Right lobe of liver (tissue), 6 donors: ENCODE data around the gene TNFRSF1A. TPM values are rescaled to one million over a fixed set of nuclear protein-coding genes. Genes with fewer than 3 reads are reported as not detected.

Experiments used
- ATAC-seq, 4 donors: fragments of 200-7000 bp; cut with Tn5 transposase; one replicate each; pipeline ENCODE4 v1.9.1; 2020; ENCODE audit warnings: mild to moderate bottlenecking in 4 of 4, moderate library complexity in 4 of 4
- DNase-seq, 3 donors: peaks; one replicate each; pipeline ENCODE4 v3.0.0-alpha.2; 2020
- H3K27ac ChIP-seq, 3 donors: fragments of 200-600 bp; one replicate each; pipeline ENCODE4 v1.8.0; 2022
- H3K27me3 ChIP-seq, 2 donors: fragments of 200-600 bp; one replicate each; pipeline ENCODE4 v1.8.0; 2022
- H3K36me3 ChIP-seq, 4 donors: fragments of 200-600 bp; sonication (generic) in 1 of 4; one replicate each; pipeline versions ENCODE4 v1.5.1 to v1.8.0; 2017 to 2022; ENCODE audit warnings: control low read depth in 1 of 4
- H3K4me1 ChIP-seq, 4 donors: fragments of 200-600 bp; sonication (generic) in 1 of 4; one replicate each; pipeline versions ENCODE4 v1.5.1 to v1.8.0; 2017 to 2022; ENCODE audit warnings: control low read depth in 1 of 4
- H3K4me3 ChIP-seq, 3 donors: fragments of 200-600 bp; one replicate each; pipeline ENCODE4 v1.8.0; 2022
- H3K9me3 ChIP-seq, 4 donors: fragments of 200-600 bp; sonication (generic) in 1 of 4; one replicate each; pipeline versions ENCODE4 v1.5.1 to v1.8.0; 2017 to 2022; ENCODE audit warnings: control low read depth in 1 of 4
- CTCF ChIP-seq, 4 donors: fragments of 200-600 bp in 3 of 4; fragments of 450-650 bp in 1 of 4; IDR thresholded peaks; one replicate each; pipeline versions ENCODE4 v1.5.1 to v1.8.0; 2016 to 2022; ENCODE audit warnings: antibody characterized with exemption in 4 of 4, mild to moderate bottlenecking in 2 of 4
- POLR2A ChIP-seq: fragments of 450-650 bp; IDR thresholded peaks from one replicate; pipeline ENCODE4 v1.6.1; 2017; ENCODE audit warnings: antibody characterized with exemption, mild to moderate bottlenecking
- WGBS: methylation state at CpG from one replicate; pipeline ENCODE4 v1.1.6; 2018; ENCODE audit warnings: low coverage, low lambda C conversion rate; ENCODE audit not compliant: insufficient coverage; ENCODE audit errors: missing lambda C conversion rate; 5-methylcytosine and 5-hydroxymethylcytosine counted together
- intact Hi-C, 2 donors: fragments of 100-400 bp; cut with DNase I; formaldehyde crosslinking; loops; one replicate each; pipeline versions ENCODE4 v1.11.2 to v1.14.1; 2022
- total RNA-seq, 6 experiments: library from RNA; depleted of rRNA in 2 of 6; stranded (reverse); fragments of >200 nt in 2 of 6; fragmentation: NEBNext Ultra II Directional in 3 of 6; extraction: Animal tissue kit (Norgen Biotek cat#: 25700) in 3 of 6; gene quantifications; one replicate each; pipeline versions ENCODE4 v1.1.0 to v1.2.4, GENCODE V29; 2016 to 2023
- donor health status: DM: no; HTN: yes; CAD: no.
- donor health status: DM: no; HTN: no; CAD: no.
- donor health status: DM: no; HTN: no; CAD: no.
- donor health status: DM: no; HTN: yes; CAD: no.
- donor health status: DM: no; HTN: yes; CAD: no.

TNFRSF1A gene
- total RNA-seq, 6 experiments from 2014 or later: 70.6 to 199 (median 117) TPM

GRCh38 chr12:6281081-6281809 lies 60.6 kb downstream of the TNFRSF1A start:
- no peak for ATAC-seq
- intact Hi-C loops: loop anchor here (5.0 kb wide), 1 partner anchor 214 kb away; no protein-coding TSS in a partner anchor
- Histone ChIP-seq H3K27ac (no peak overlapping the region), H3K27me3 (no peaks in the 10 kb centered on the region), H3K9me3 (no peaks in the 10 kb centered on the region), H3K4me1 (peaks cover 0 to 28% (median 8%) of the 10 kb centered on the region in 4 donors), H3K4me3 (no peak overlapping the region), H3K36me3 (no peaks in the 10 kb centered on the region)
- WGBS: 92% methylated on average over 8 of the region's 13 CpGs
- peak in 1 of 3 donors; percentile 30 for DNase-seq
- TF ChIP-seq CTCF (IDR thresholded peaks at IDR 0.05) (no peak), POLR2A (no peak)

DNA sequence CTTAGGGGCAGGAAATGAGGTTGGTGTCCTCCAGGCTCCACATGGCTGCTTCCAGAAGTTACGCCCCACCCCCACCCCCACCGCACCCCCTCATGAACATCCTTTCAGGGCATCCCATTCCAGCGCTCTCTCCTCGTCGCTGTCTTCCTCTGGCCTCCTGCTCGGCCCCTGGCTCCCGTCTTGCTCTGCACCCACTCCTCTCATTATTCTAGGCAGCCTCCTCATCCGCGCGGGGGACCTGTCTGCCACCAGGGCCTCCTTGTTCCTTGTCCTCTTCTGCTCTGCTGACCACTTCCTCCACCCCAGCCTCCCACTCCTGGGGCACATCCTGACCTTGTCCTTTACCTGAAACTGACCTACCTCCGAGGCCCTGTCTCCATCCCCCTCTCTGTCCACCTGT lies 61.2 kb downstream of the TNFRSF1A start:
- Histone ChIP-seq H3K4me3 (no peak overlapping the region), H3K4me1 (peaks cover 0 to 28% (median 8%) of the 10 kb centered on the region in 4 donors), H3K27ac (peak overlapping the region in 1 of 3 donors; percentile 23), H3K36me3 (no peaks in the 10 kb centered on the region), H3K27me3 (no peaks in the 10 kb centered on the region), H3K9me3 (no peaks in the 10 kb centered on the region)
- TF ChIP-seq CTCF (IDR thresholded peaks at IDR 0.05) (no peak), POLR2A (no peak)
- intact Hi-C loops: loop anchor here (5.0 kb wide), 1 partner anchor 213 kb away; no protein-coding TSS in a partner anchor
- WGBS: 84% methylated on average over 11 of the region's 11 CpGs
- DNase-seq (peak in 1 of 3 donors; percentile 16), ATAC-seq (no peak)

GRCh38 chr12:6280053-6280469 lies 61.8 kb downstream of the TNFRSF1A start:
- peak overlapping the region; percentile 0 to 23 (median 7) for H3K27ac ChIP-seq
- intact Hi-C loops: loop anchor here (5.0 kb wide), 1 partner anchor 213 kb away; no protein-coding TSS in a partner anchor
- H3K27me3 ChIP-seq: no peaks in the 10 kb centered on the region
- 15% methylated on average over 1 of the region's 2 CpGs for WGBS
- H3K36me3 ChIP-seq: no peaks in the 10 kb centered on the region
- no peaks in the 10 kb centered on the region for H3K9me3 ChIP-seq
- ATAC-seq: peak; percentile 5 to 67 (median 32)
- peaks cover 0 to 28% (median 8%) of the 10 kb centered on the region in 4 donors for H3K4me1 ChIP-seq
- DNase-seq: peak in 2 of 3 donors; percentile 38 to 67
- peak; percentile 41 for TF ChIP-seq POLR2A
- no peak for TF ChIP-seq CTCF (IDR thresholded peaks at IDR 0.05)
- no peak overlapping the region for H3K4me3 ChIP-seq

- Histone ChIP-seq H3K27ac (peak overlapping the region; percentile 0 to 29 (median 12)), H3K36me3 (no peaks in the 10 kb centered on the region), H3K9me3 (no peaks in the 10 kb centered on the region), H3K4me1 (peaks cover 0 to 28% (median 8%) of the 10 kb centered on the region in 4 donors), H3K4me3 (no peak overlapping the region), H3K27me3 (no peaks in the 10 kb centered on the region)
- ATAC-seq (no peak), DNase-seq (peak in 1 of 3 donors; percentile 31)
- no peak for TF ChIP-seq CTCF (IDR thresholded peaks at IDR 0.05)
- TF ChIP-seq POLR2A: no peak
- WGBS: 75% methylated on average over 4 of the region's 8 CpGs
- intact Hi-C loops: loop anchor here (5.0 to 10.0 kb wide), 2 partner anchors 75 to 212 kb away; partner anchors contain the start of gene CD9 (in 1 of the 2)
These were observed 62.2 kb downstream of the TNFRSF1A start for GRCh38 chr12:6279631-6280030.
